C4-2B (cell line): ENCODE data around the gene LRRC37A3.
A peak's percentile ranks its signal among the peaks of the same experiment; 100 is the strongest.
"Not testable (repeated sequence)": the region's sequence is repeated elsewhere in the genome, so short reads cannot be mapped to it uniquely, and the experiment has no call there.

ENCODE experiments used
- H3K27ac ChIP-seq: fragments of 450-650 bp; 2 replicates; pipeline ENCODE4 v1.5.1; 2017
- CTCF ChIP-seq: fragments of 450-650 bp; conservative IDR thresholded peaks from 2 replicates; pipeline ENCODE4 v1.5.1; 2017; ENCODE audit warnings: mild to moderate bottlenecking
- ZFX ChIP-seq: fragments of 450-650 bp; IDR thresholded peaks from 2 replicates; pipeline ENCODE4 v1.6.1; 2017

LRRC37A3 gene

DNA sequence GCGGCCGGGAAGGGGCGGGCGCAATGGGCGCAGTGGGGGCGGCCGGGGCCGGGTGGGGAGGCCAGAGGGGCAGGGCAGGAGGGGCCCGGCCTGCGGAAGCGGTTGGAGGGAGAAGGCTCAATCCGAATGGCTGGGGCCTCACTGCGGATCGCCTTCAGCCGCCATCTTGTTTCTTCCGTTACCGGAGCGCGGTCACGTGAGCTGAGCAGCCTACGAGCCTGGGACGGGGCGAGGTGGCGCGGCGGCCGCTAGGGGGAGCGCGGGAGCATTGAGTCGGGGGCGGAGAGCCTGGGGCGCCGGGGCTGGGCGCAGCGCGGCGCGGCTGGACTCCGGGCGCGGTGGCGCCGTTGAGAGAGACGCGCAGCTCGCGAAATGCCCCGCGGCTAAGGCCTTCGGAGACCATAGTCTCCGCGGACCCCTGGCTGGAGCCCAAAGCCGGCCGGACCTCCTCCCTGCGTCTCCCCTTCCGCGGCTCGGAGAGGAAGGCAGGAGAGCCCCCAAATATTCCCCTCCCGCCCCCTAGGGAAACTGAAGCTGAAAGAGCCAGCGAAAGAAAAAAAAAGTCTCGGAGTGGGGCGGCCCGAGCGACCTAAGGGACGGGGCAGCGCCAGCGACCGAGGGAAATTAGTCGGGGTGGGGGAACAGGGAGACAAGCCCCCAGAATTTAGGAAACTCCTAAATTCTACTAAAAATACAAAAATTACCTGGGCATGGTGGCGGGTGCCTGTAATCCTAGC, at the start of gene LRRC37A3:
Gene LRRC37A3, minus strand, starts transcription at position 190 of the 737 bp plus-strand sequence. CDS start 22,221 bp downstream, outside the sequence.
- TF ChIP-seq ZFX, result peak; percentile 54; the same call in 1 of the 2 replicates
- TF ChIP-seq CTCF, result peak; percentile 95

GRCh38 chr17:64965873-64966287, 46.6 kb upstream of the LRRC37A3 start:
- TF ChIP-seq CTCF (peak; percentile 60), ZFX (peak; percentile 84)

More for the DNA sequence above, at the start of gene LRRC37A3:
- H3K27ac ChIP-seq, result peak within 1 kb of the TSS; percentile 83

DNA sequence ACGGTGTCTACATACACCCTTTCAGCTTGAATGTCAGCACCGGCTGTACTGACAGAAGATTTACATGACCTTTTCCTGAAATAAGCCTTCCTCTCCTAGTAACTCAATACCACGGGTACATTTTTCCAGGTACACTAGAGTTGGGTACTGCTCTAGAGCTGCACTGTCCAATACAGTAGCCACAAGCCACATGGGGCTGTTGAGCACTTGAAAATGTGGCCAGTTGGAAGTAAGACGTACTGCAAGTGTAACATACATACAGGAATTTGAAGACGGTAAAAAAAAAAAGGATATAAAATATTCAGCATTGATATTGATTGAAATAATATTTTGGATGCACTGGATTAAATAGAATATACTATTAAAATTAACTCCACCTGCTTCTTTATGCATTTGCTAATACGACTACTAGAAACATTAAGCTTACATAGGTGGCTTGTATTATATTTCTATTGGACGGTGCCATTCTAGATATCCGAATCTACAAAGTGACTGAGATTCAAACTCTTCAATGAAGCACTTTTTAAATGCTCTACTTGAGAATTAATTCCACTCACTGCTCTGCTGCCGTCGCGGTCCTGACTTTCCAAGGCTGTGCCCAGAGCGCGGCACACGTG, 46.1 kb upstream of the LRRC37A3 start:
- H3K27ac ChIP-seq, result peak overlapping the region; percentile 84

More at GRCh38 chr17:64965873-64966287, 46.6 kb upstream of the LRRC37A3 start:
- peak overlapping the region; percentile 84 for H3K27ac ChIP-seq

DNA sequence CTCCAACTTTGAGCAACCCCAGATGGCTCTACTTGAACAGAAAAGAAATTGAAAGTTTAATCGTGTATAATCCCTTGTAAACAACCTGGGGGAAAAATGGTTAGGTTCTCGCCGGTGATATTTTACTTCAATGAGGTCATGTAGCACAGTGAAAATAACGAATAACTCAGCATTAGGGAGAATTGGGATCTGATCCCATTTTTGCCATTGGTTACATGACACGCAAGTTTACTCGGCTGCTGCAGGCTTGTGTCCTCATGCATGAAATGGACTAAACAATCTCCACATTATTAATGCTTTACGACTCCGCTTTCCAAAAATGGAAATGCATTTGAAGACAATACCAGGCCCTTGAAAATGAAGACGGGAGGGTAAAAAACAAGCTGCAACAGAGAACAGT, 45.5 kb upstream of the LRRC37A3 start:
- H3K27ac ChIP-seq, result peak overlapping the region; percentile 84; the same call in 1 of the 2 replicates
- TF ChIP-seq ZFX (no peak), CTCF (no peak)

GRCh38 chr17:64963814-64964213, 44.5 kb upstream of the LRRC37A3 start:
- not testable (repeated sequence) for H3K27ac ChIP-seq

GRCh38 chr17:64961563-64962378, 42.5 kb upstream of the LRRC37A3 start:
- not testable (repeated sequence) for H3K27ac ChIP-seq

DNA sequence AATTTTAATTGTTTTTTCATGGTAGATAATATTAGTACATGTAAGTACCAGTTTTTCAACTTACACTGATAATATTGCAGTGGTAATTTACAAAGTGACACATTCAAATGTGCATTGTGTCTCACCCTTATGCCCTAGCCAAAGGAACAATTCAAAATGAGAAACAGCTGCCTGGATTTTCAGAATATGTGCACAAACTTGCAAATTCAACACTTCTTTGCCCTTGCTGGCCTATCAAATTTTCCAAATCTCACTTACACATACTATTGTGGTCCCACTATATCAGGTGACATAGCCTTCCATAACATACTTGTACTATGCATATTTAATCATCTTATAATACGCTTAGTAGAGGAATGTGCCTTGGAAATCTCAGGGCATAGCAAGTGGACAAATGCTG, 32.6 kb upstream of the LRRC37A3 start:
- TF ChIP-seq ZFX (no peak), CTCF (no peak)
- no peak overlapping the region for H3K27ac ChIP-seq

More at GRCh38 chr17:64961563-64962378, 42.5 kb upstream of the LRRC37A3 start:
- peak; percentile 83 for TF ChIP-seq CTCF

DNA sequence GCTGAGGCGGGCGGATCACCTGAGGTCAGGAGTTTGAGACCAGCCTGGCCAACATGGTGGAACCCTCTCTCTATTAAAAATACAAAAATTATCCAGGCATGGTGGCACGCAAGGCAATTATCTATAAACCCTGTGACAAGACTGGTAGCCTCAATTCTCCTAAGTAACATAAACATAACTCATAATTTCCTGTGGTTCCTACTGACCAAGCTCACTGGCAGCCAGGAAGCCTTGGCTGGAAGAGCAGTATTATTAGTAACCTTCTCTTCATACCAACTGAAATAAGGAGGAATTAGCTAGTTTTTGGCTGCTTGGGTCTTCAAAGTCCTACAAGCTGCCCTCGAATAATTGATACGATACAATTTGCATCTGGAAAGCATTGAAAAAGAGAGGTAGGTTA, 31.6 kb upstream of the LRRC37A3 start:
- no peak overlapping the region for H3K27ac ChIP-seq
- TF ChIP-seq ZFX (no peak), CTCF (no peak)
